Progenitor cell of endocrine pancreas (in vitro differentiated cells): Measurements from ENCODE around the gene FAM228A. TPM values are rescaled to one million over a fixed set of nuclear protein-coding genes. Genes with fewer than 3 reads are reported as not detected.

ENCODE experiments used
- DNase-seq: peaks from one replicate; pipeline ENCODE4 v3.0.0; 2021; ENCODE audit warnings: low spot score; ENCODE audit not compliant: unreplicated experiment
- H3K27ac Mint-ChIP-seq: 2 replicates; pipeline ENCODE4 v1.8.0; 2021; ENCODE audit warnings: mild to moderate bottlenecking, moderate library complexity, mixed read lengths
- H3K27me3 Mint-ChIP-seq: 2 replicates; pipeline ENCODE4 v1.8.0; 2021; ENCODE audit warnings: mixed read lengths
- H3K36me3 Mint-ChIP-seq: 2 replicates; pipeline ENCODE4 v1.8.0; 2022; ENCODE audit warnings: mixed read lengths; ENCODE audit not compliant: insufficient read depth
- H3K4me1 Mint-ChIP-seq: 2 replicates; pipeline ENCODE4 v1.8.0; 2021; ENCODE audit warnings: low read depth, mixed read lengths
- H3K4me3 Mint-ChIP-seq: 2 replicates; pipeline ENCODE4 v1.8.0; 2021; ENCODE audit warnings: low read depth, mild to moderate bottlenecking, moderate library complexity, mixed read lengths
- H3K9me3 Mint-ChIP-seq: 2 replicates; pipeline ENCODE4 v1.8.0; 2021; ENCODE audit warnings: low read depth, mixed read lengths
- CTCF ChIP-seq: fragments of 200-600 bp; sonication (generic); IDR thresholded peaks from one replicate; pipeline ENCODE4 v1.5.0; 2021; ENCODE audit warnings: antibody characterized with exemption, mild to moderate bottlenecking; ENCODE audit not compliant: unreplicated experiment
- total RNA-seq: library from RNA; stranded (reverse); gene quantifications from 2 replicates; pipeline ENCODE4 v1.2.1, GENCODE V29; 2021

FAM228A gene
- total RNA-seq, 1 donor from 2014 or later, result 0.31 TPM

- Mint-ChIP-seq H3K27ac (no peak overlapping the region), H3K4me1 (no peaks in the 10 kb centered on the region), H3K27me3 (no peaks in the 10 kb centered on the region), H3K4me3 (no peak overlapping the region), H3K36me3 (peaks cover 17% of the 10 kb centered on the region), H3K9me3 (no peaks in the 10 kb centered on the region)
- TF ChIP-seq CTCF, result no peak
- no peak for DNase-seq
These were observed 31.4 kb downstream of the FAM228A start for GRCh38 chr2:24206242-24206641.

- H3K36me3 Mint-ChIP-seq, result peaks cover 19% of the 10 kb centered on the region
- no peaks in the 10 kb centered on the region for H3K9me3 Mint-ChIP-seq
- H3K4me1 Mint-ChIP-seq, result no peaks in the 10 kb centered on the region
- no peak overlapping the region for H3K4me3 Mint-ChIP-seq
- peak overlapping the region; percentile 26 for H3K27ac Mint-ChIP-seq
- no peak for DNase-seq
- TF ChIP-seq CTCF, result no peak
- H3K27me3 Mint-ChIP-seq, result no peaks in the 10 kb centered on the region
These were observed 31.9 kb downstream of the FAM228A start for GRCh38 chr2:24206714-24207113.

- H3K27me3 Mint-ChIP-seq, result no peaks in the 10 kb centered on the region
These were observed 32.5 kb downstream of the FAM228A start for GRCh38 chr2:24207359-24207758.

GRCh38 chr2:24208490-24208889 is 33.6 kb downstream of the FAM228A start:
- no peak for TF ChIP-seq CTCF
- H3K27ac Mint-ChIP-seq, result no peak overlapping the region

More at GRCh38 chr2:24207359-24207758, 32.5 kb downstream of the FAM228A start:
- Mint-ChIP-seq H3K36me3 (peaks cover 22% of the 10 kb centered on the region), H3K27ac (peak overlapping the region; percentile 26), H3K4me1 (no peaks in the 10 kb centered on the region), H3K9me3 (no peaks in the 10 kb centered on the region), H3K4me3 (no peak overlapping the region)
- TF ChIP-seq CTCF, result no peak
- no peak for DNase-seq

GRCh38 chr2:24209389-24210105 is 34.7 kb downstream of the FAM228A start:
- Mint-ChIP-seq H3K27ac (no peak overlapping the region), H3K36me3 (peaks cover 18% of the 10 kb centered on the region), H3K4me1 (no peaks in the 10 kb centered on the region), H3K9me3 (no peaks in the 10 kb centered on the region), H3K27me3 (no peaks in the 10 kb centered on the region), H3K4me3 (no peak overlapping the region)
- DNase-seq, result no peak
- no peak for TF ChIP-seq CTCF

More at GRCh38 chr2:24208490-24208889, 33.6 kb downstream of the FAM228A start:
- Mint-ChIP-seq H3K4me1 (no peaks in the 10 kb centered on the region), H3K4me3 (no peak overlapping the region), H3K9me3 (no peaks in the 10 kb centered on the region), H3K27me3 (no peaks in the 10 kb centered on the region), H3K36me3 (peaks cover 22% of the 10 kb centered on the region)
- DNase-seq, result no peak
